HCEC 1CT (cell line): ENCODE results near the gene SLC25A13.
"Not testable (repeated sequence)": the region's sequence is repeated elsewhere in the genome, so short reads cannot be mapped to it uniquely, and the experiment has no call there.

Experiments
- DNase-seq: peaks from one replicate; pipeline ENCODE4 v3.0.0-alpha.2; 2017

Gene SLC25A13

DNA sequence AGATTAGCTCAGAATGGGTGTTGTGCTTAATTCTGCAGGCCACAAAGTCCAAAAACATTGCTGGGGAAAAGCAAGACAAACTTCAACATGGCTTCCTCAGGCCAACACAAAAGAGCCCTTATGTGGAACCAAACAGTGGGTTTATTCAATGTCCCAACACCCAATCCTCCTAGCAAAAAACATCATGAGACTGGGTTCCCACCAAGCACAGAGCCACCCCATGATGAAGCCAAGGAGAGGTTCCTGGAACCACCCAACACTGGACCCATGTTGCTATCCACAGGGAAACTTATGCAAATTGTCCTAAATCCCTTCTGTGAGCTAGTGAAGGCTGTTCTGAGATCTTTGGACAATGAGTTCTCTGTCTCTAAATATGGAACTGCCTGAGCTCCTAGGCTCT is 24.0 kb downstream of the SLC25A13 start:
- DNase-seq, result no peak

DNA sequence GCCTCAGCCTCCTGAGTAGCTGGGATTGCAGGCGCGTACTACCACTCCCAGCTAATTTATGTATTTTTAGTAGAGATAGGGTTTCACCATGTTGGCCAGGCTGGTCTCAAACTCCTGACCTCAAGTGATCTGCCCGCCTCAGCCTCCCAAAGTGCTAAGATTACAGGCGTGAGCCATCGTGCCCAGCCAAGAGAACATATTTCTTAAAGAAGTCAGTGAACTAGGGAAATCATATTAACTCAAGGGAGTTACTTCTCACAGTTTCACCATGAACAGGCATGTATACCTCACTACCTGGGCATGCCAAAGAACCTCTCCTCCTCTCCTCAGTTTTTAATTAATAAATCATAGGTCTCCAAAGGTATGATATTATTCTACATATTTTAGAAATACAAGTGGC is 24.5 kb downstream of the SLC25A13 start:
- not testable (repeated sequence) for DNase-seq

- DNase-seq, result not testable (repeated sequence)
Observed at GRCh38 chr7:96293911-96294310, 28.0 kb downstream of the SLC25A13 start.

DNA sequence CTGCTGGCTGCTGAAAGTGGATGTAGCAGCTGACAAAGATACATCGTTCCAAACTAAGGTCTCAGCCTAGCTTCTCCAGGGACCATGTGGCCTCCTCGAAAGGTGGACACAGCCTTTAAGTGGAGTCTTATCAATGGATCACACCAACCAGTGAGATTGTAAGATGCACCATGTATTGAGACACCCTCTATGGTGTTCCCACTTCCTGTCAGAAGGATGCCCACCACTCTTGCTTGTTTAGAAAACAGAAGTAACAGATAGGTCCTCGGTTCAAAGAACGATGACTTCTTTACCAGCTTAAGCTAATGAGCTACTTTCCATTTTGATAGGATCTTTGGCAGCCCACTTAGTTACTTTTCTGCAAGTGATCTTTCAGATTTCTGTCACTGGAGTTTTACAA is 34.3 kb downstream of the SLC25A13 start:
- DNase-seq, result no peak

DNA sequence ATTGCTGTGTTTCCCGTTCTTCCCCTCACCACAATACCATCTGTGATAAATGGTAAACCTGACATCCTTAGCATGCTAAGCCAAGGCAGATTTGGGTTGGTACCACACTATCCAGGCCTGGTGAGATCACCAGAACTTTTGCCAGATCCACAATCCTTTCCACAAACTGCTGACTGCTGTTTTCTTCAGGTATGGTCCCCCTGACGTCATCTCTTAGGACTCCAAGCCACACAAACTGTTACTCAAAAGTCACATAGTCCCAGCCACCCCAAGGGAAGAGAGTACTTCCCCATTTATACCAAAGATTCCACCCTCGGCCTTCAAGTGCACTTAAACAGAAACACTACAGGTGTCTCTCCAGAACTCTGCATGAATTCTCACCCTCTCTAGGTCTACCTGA is 34.8 kb downstream of the SLC25A13 start:
- DNase-seq, result no peak

DNA sequence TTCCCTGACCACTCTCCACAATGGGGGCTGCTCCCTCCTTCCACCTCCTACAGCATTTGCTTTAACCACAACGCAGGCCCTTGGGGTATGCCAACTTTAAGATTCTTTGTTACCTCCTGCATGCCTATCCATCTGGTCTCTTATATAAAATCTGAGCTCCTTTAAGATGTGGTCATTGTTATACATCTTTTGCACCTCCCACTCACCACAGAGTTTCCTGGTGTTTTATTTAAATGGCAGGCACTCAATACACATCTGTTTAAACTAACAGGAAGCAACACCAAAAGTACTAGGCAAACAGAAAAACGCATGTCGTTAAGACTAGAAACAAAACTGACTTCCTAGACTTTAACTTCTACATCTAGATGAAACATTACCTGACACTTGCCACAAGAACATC is 36.3 kb downstream of the SLC25A13 start:
- no peak for DNase-seq

DNA sequence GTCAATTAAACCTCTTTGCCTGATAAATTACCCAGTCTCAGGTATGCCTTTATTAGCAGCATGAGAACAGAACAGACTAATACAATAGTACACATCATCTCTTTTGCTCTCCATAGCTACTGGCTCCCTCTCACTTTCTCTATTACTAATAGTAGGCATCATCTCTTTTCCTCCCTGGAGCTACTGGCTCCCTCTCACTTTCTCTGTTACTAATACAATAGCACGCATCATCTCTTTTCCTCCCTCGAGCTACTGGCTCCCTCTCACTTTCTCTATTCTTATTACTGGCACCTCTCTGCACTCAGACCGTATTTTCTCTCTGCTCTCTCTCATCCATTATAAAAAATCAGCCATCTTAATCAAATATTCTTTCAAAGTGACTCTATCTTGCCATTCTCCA is 37.1 kb downstream of the SLC25A13 start:
- DNase-seq, result no peak

GRCh38 chr7:96284240-96284639 is 37.7 kb downstream of the SLC25A13 start:
- DNase-seq, result no peak

DNA sequence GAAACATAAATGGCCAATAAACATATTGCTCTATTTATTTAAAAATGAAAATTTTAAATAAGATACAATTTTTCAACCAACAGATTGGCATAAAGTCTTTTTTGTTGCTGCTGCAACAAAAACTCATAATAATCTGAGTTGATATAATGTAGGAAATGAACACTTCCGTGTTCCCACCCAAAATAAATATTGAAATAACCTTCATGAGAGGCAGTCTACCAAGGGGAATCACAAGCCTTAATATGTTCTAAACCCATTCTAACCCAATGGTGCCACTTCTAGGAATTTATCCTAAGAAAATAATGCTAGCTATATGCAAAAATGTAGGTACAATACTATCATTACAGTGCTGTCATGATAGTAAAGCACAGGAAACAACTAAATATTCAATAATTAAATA is 39.1 kb downstream of the SLC25A13 start:
- DNase-seq, result no peak

DNA sequence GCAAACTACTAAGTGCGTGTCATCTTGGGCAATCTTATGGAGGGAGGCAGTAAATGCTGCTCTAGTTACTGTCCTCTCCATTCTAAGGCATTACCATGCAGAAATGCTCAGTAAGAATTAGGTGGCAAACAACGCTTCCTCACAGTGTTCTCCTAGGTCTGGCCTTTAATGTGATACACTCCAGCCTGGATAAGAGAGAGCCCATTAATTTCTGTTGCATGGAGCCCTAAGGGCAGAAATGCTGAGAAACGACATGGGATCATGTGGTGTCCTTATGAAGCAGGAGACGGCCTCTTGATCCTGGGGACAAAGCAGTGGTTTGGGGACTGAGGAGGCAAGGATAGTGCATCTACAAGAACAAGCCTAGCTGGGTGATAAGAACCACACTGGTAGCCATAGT is 44.0 kb downstream of the SLC25A13 start:
- DNase-seq, result no peak

- no peak for DNase-seq
Observed at GRCh38 chr7:96276019-96276418, 45.9 kb downstream of the SLC25A13 start.

DNA sequence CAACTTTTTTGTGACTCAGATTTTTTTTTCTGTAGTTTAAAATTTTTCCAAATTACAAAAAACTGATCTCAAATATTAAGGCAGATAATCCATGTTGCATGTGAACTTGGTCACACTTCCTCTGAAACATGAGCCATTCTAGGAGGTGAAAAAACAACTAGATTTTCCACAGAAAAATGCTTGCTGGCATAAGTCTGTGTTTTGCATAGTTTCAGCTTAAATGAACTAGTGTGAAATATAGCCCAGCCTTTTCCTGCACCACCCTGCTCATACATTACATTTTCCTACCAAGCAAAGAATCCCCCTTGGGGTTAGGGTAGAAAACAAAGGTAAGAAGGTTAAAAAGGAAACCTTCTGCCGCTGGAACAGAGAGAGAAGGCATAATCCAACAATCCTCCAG is 48.2 kb downstream of the SLC25A13 start:
- DNase-seq, result no peak

DNA sequence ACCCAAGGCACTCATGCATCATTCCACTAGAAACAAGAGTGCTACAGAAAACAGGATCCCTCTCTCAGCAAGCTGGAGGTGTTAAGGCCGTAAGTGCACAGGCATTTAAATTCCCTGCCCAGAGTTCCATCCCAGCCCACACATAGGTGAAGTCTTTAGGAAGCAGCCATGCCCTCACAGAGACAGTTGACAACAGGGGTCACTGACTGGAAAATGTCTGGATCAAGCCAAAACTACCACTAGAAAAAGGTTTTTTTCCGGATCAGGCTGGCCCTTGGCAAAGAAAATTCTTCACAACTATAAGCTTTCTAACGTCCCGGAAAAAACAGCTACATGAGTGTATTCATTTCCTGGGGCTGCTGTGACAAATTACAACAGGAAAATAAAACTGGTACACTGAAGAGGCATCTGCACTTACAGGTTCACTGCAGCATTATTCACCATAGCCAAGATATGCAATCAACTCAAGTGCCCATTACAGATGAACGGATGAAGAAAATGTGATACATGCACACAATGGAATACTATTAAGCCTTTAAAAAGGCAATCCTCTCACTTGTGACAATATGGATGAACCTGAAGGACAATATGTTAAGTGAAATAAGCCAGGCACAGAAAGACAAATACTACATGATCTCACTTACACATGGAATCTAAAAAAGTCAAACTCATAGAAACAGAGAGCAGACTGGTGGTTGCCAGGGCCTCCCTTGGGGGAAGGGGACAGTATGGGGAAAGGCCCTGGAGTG is 52.5 kb downstream of the SLC25A13 start:
- DNase-seq, result no peak

- no peak for DNase-seq
Observed at GRCh38 chr7:96266580-96266979, 55.3 kb downstream of the SLC25A13 start.

DNA sequence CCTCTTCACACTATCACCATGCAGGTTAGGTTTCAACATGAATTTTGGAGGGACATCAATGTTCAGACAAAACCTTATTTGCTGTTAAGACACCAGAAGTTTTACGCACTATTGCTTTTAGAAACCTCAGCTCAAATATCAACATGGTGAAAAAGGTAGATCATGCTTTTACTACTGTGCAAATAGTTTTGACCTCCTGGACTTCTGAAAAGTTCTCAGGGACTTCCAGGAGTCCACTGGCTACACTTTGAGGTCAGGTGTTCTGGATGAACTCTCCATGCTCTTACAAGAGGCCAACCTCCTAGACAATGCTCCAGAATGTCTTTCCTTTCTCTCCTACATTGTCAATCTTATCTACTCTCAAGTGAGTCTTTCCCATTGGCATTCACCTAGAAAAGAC is 55.9 kb downstream of the SLC25A13 start:
- DNase-seq, result no peak

GRCh38 chr7:96253964-96254363 is 67.9 kb downstream of the SLC25A13 start:
- no peak for DNase-seq

GRCh38 chr7:96253441-96253840 is 68.5 kb downstream of the SLC25A13 start:
- DNase-seq, result no peak

- DNase-seq, result no peak
Observed at GRCh38 chr7:96250776-96251361, 71.0 kb downstream of the SLC25A13 start.

- no peak for DNase-seq
Observed at GRCh38 chr7:96248405-96248804, 73.5 kb downstream of the SLC25A13 start.

GRCh38 chr7:96246919-96247318 is 75.0 kb downstream of the SLC25A13 start:
- DNase-seq, result no peak

DNA sequence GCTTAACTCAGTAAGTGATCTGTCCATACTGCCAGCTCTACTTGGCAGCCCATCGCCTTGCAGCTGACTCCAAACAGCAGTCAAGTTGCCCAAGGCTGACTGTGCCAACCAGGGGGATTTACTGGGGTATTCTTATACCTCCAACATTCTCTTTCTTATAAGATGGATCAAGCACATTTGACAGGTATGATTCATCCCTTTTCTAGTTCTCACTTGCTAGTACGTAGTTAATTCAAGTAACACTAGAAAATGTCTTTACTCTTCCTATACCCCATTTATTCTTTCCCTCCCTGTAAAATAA is 77.0 kb downstream of the SLC25A13 start:
- DNase-seq, result no peak

- DNase-seq, result no peak
Observed at GRCh38 chr7:96244244-96244991, 77.5 kb downstream of the SLC25A13 start.

- no peak for DNase-seq
Observed at GRCh38 chr7:96243241-96243640, 78.7 kb downstream of the SLC25A13 start.

- DNase-seq, result no peak
Observed at GRCh38 chr7:96241855-96242254, 80.0 kb downstream of the SLC25A13 start.
